Measurements from ENCODE around the gene GALNT10.
"Not testable (repeated sequence)": the region's sequence is repeated elsewhere in the genome, so short reads cannot be mapped to it uniquely, and the experiment has no call there.

The GALNT10 gene, protein sequence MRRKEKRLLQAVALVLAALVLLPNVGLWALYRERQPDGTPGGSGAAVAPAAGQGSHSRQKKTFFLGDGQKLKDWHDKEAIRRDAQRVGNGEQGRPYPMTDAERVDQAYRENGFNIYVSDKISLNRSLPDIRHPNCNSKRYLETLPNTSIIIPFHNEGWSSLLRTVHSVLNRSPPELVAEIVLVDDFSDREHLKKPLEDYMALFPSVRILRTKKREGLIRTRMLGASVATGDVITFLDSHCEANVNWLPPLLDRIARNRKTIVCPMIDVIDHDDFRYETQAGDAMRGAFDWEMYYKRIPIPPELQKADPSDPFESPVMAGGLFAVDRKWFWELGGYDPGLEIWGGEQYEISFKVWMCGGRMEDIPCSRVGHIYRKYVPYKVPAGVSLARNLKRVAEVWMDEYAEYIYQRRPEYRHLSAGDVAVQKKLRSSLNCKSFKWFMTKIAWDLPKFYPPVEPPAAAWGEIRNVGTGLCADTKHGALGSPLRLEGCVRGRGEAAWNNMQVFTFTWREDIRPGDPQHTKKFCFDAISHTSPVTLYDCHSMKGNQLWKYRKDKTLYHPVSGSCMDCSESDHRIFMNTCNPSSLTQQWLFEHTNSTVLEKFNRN

DNA sequence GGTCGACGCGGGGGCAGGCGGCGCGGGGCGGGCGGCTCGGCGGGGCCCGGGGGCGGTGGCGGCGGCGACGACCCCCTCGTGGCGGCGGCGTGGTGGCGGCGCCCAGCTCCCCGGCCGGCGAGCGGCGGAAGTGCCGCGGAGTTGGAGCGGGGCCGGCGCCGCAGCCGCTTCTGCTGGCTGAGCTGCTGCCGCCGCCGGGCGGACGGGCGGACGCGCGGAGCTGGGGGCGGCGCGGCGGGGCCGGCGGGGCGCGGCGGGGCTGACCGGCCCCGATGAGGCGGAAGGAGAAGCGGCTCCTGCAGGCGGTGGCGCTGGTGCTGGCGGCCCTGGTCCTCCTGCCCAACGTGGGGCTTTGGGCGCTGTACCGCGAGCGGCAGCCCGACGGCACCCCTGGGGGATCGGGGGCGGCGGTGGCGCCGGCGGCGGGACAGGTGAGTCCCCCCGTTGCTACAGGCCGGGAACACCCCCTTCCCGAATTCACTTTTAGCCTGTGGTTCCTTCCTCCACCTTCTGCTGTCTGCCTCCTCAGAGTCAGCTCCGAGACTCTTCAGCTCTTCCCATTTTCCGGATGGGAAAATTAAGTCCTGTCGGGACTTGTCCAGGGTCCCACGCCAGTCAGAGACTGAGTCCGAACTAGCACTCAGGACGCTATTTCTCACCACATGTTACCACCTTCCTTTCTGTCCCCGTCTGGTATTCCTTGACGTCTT lies at the start of gene GALNT10:
TSS of gene GALNT10 (plus strand) at position 139 of the 710 bp plus-strand sequence. CDS start at position 273, 134 bp downstream.
- peak; percentile 21 for DNase-seq (ENCODE audit: low spot score)

- no peak for DNase-seq (ENCODE audit: low spot score)
Observed at GRCh38 chr5:154141745-154142221, 48.8 kb upstream of the GALNT10 start.

DNA sequence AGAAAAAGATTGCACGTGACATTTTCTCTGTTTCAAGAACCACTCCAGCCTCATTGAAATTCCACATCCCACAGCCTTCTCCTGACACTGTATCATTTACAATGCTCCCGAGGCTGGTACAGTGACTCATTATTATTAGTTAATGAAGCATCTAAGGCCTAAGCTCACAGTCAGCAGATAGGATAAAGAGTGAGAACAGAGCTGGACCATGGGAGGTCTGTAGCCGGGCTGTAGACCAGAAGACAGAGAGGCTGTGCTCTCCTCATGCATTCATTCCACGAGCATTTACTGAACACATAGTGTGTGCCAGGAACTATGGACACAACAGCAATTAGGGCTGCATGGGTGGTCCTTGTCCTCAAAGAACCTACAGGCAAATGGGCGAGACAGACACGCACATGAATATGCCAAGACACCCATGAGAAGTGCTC lies 47.3 kb upstream of the GALNT10 start:
- no peak for DNase-seq (ENCODE audit: low spot score)

GRCh38 chr5:154145268-154145667 lies 45.3 kb upstream of the GALNT10 start:
- no peak for DNase-seq (ENCODE audit: low spot score)

GRCh38 chr5:154146409-154146808 lies 44.1 kb upstream of the GALNT10 start:
- DNase-seq (ENCODE audit: low spot score) = no peak

- DNase-seq (ENCODE audit: low spot score) = no peak
Observed at GRCh38 chr5:154147666-154148065, 42.9 kb upstream of the GALNT10 start.

GRCh38 chr5:154150471-154150870 lies 40.1 kb upstream of the GALNT10 start:
- not testable (repeated sequence) for DNase-seq (ENCODE audit: low spot score)

DNA sequence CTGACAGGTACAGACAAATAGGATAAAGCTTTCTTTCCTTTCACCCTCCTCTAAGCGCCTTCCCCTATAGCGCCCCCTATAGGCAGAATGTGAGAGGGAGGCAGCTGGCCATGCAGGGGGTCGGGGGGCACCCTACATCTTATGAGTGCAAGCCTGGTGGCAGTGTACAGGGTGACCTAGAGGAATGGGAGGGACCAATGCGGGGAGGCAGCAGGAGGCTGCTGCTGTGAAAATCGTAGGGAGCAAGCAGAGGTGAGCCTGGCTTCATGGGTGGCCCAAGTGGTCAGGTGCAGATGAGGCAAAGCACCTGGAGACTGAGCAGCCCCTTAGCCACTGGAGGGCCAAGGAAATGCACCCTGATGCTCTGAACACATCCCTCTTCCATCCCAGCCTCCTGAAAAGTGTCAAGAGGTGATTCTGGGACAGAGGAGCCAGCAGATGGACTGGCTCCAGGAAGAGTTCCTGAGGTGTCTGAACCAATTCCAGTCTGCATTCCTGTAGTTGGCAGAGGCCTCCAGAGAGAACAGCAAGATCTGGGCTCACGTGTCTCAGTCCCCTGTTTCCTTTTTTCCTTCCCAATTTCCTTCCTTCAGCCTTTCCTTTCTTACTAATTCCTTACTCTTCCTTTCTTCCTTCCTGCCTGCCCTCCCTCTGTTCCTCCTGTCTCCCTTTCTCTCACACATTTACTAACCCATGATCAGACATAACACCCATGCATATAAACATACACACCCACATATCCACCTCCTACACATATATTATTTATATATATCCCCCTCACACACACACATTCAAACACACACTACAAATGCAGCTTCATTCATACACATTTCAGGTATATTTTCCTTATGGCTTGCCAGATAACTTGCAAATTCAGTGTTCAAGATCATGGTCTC lies 32.8 kb upstream of the GALNT10 start:
- no peak for DNase-seq (ENCODE audit: low spot score)

DNA sequence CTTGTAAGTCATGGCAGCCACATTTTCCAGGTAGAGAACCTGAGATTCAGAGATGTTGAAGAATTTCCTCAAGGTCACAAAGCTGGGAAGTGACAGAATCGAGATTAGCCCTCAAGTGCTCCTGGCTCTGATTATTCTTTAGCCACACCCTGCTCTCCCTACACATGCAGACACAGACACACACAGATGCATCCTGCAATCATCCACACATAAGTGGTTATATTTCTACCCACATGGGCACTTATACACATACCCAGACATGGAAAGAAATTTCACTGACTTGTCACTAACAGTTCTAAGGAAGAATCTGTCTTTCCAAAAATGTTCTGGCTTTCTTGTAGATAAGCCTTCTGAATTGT lies 32.2 kb upstream of the GALNT10 start:
- DNase-seq (ENCODE audit: low spot score) = no peak

DNA sequence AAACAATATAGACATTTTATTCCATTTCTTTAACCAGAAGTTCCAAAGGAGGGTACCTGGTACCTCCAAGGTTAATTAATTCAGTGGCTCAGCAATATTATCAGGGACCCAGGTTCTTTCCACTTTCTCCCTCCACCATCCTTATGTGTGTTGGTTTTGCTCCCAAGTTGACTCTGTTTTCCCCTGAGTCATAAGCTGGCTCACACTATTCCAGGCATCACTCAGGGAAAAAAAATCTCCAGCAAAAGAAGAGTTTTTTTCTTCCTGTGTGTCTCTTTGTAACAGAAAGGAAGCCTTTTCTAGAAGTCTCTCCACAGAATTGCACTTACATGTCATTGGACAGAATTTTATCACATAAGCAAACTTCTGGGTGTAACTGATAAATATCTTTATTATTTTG lies 31.2 kb upstream of the GALNT10 start:
- no peak for DNase-seq (ENCODE audit: low spot score)

- no peak for DNase-seq (ENCODE audit: low spot score)
Observed at GRCh38 chr5:154162539-154163151, 27.9 kb upstream of the GALNT10 start.

DNA sequence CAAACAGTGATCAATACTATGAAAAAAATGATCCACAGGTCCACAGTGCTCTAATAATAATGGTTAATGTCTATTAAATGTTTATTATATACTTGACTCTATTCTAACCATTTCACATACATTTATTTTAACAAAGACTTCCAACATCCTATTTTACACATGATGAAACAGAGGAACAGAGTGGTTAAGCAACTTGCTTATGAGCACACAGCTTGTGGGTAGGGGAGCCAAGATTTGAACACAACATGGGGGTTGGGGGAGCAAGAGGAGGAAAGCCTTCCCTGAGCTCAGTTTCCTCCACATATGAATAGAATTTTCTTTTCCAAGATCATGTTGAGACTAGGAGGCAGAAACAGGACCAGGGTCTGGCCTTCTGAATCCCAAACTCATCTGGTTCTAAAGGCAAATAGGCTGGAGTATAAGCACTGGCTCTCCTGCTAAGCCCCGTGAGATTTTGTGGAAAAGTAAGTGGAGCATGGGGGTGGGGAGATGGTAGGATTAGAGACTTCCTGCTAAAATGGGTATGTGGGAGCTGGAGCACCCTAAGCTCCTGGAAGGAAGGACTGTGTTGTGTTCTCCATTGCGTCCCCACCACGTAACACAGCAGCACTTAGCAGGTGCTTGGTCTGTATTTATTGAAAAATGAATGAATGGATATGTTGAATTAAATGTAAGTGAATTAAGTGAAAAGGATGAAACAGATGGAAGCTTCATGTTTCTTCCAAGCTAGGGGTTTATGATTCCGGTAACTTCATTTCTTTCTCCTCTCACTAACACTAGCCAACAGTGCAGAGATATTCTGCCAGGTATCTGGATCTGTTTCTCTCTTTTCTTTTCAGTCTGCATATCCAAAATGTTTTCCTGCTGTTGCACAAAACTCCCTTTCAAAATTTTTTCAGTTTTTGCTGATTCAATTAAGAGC lies 26.9 kb upstream of the GALNT10 start:
- no peak for DNase-seq (ENCODE audit: low spot score)

GRCh38 chr5:154164249-154164581 lies 26.3 kb upstream of the GALNT10 start:
- no peak for DNase-seq (ENCODE audit: low spot score)

DNA sequence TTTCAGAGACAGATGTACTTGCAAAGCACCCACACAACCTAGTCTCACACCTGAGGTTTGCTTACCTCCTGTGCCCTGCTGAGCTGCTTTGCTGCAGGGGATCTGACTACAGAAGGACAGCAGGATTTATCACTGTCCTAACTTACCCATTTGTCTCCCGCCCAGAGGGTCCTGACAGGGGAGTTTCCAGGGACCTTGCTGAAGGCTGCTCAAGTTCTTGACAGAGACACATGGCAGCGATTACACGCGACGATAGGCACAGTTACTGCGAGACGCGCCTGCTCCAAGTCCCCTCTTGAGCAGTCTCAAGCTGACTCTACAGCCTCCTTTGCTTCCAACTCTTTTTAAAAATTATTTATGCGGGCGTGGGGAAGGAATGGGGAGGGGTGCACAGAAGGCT lies 24.6 kb upstream of the GALNT10 start:
- DNase-seq (ENCODE audit: low spot score) = no peak

GRCh38 chr5:154166901-154167791 lies 23.4 kb upstream of the GALNT10 start:
- DNase-seq (ENCODE audit: low spot score) = no peak

DNA sequence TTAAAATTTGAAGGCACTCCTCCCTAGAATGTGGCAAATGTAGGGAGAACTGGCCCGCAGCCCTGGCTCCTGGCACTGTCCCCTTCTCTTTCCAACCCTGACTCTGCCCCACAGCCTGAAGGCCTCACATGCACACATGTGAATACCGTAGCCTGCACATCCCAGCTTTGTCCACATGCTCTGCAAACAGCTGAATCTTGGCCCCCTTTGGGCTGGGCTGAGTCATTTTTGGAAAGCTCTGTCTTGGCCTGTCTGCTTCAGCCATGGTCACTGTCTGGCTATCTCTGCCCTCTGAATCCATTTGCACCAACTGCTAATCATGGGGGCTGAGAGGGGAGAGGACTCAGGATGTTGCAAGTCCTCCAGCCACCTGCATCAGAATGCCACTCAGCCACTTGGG lies 22.1 kb upstream of the GALNT10 start:
- no peak for DNase-seq (ENCODE audit: low spot score)

DNA sequence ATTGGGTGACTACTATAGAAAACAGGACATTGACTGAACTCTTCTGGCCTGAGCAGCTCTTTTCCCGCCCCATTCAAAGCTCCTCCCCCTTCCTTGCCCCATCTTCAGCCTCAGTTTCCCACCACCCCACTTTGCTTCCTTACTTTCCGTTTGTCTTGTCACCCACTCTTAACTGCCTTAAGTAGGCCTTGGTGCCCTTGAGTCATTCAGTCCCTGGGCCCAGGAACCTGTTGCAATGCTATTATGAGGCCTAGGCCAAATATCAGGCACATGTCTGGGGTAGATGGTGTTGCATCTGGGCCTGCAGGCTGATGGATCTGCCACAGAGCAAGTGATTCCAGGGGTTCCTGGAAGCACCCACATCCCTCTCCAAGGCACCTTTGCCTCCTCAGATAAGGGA lies 17.7 kb upstream of the GALNT10 start:
- DNase-seq (ENCODE audit: low spot score) = no peak

DNA sequence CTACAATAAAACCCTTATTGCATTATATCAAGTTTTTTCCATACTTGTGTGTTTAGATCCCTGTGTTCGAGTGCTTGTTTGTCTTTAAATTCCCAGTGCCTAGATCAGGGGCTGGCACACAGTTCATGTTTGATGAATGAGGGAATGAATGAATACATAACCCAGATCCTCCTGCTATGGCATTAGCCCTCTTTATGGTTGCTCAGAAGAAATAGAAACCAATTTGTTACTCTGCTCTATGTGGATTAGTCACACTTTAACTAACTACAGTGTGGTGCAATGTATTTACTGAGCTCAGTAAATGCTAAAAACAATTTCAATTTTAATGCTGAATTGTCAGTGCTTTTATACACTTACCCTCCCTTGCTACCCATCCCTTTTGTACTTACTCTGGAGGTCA lies 16.4 kb upstream of the GALNT10 start:
- DNase-seq (ENCODE audit: low spot score) = no peak

GRCh38 chr5:154176181-154176580 lies 14.4 kb upstream of the GALNT10 start:
- no peak for DNase-seq (ENCODE audit: low spot score)
